GM19468 (cell line): ENCODE data around the gene MAML3.

ENCODE experiments used
- ATAC-seq: cut with Tn5 transposase; IDR thresholded peaks from one replicate; pipeline ENCODE4 v1.9.1; 2021; ENCODE audit warnings: mild to moderate bottlenecking, moderate library complexity, moderate number of reproducible peaks; ENCODE audit not compliant: unreplicated experiment; ENCODE audit errors: extremely low read depth

Gene MAML3

DNA sequence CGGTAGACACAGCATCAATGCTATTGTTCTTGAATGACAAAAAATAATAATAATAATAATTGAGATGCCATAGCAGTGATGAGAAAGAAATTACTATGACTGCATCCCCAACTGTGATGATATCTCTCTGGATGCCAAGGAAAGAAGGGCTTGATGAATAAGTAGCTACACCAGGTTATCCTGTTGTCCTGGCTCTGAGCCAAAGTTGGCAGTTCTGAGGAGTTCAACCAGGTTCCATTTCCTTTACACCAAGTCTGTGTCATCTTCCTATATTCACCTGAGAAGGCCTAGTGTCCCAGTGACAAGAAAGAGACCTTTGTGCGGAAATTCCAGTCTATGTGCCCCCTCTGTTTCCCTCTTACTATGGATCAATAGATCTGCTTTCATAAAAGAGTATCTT lies 3.4 kb upstream of the MAML3 start:
- ATAC-seq = no peak

DNA sequence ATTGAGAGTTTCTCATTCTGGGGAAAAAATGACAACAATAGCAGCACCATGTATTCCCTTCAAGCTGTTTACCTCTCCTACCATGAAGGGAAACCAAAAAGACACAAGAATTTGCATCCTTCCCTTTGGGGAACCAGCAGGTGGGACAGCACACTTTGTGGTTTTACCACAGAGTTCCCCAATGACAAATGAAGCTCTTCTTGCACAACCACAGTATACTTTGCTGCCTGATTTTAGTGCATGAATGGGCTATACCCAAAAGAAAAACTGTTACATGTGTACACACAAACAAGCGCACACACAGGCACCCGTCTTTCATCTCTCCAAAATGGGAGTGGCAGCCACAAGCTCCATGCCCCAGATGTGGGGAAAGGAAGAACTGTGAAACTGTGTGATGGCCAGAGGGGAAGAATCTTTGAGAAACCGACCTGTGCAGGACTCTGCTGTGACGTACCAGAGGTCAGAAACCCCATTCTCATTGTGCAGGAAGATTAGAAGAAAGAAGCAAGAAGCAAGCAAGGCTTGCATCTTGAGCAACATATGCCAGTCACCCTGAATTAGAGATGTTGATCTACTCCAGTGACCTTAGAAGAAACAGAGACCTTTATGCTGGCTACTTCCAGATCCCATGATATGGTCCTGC lies 2.7 kb upstream of the MAML3 start:
- no peak for ATAC-seq

DNA sequence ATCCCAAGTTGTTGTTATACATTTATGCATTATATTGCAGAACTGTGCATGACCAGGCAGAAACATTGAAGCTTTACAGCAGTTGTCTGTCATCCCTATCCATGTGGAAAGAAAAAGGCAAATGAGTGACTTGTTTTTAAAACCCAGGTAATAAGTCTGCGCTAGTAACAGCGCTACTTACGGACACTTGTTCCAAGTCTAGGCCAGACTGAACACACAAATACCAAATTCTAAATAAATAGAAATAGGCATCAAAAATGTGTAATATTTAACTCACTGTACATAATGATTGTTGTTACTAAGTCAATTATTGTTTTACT lies 548 bp upstream of the MAML3 start:
- no peak for ATAC-seq

DNA sequence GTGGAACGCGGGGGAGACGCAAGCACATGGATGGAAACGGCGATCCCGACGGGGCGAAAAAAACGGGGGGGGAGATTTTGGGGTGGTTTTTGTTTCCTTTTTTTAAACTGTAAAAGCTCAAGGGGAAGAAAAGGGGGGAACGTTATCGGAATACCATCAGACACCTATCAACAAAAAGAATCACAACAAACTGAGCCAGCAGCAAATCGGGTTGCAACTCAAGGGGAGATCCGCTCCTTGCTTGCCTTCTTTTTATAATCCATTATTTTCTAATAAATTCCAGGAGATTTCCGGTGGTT lies 616 bp downstream of the MAML3 start:
- ATAC-seq = no peak

DNA sequence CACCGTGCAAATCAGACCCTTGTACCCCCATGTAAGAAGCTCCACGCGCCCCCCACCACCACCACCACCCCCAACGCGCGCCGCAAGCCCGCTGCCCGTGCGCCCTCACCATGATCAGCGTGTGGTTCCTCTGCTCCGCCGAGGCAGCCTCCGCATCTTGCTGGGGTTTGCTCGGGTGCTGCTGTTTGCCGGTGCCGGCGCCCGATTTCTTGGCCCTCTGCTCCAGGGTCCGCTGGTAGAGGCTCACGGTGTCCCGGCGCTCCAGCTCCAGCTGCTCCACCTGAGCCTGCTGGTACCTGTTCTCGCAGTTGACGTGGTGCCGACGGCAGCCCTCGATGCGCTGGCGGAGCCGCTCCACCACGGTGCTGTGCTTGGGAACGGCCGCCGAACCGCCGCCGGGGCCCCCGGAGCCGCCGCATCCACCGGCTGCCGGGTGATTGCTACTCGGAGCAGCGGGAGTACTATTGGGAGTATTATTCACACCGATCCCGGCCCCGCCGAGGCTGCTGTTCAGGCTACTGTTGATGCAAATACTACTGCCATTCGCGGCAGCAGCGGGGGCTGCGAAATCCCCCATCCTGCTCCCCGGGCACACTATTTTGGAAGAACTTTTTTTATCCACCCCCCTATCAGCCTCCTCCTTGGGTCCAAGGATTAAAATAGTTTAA lies 1.1 kb downstream of the MAML3 start:
- no peak for ATAC-seq

DNA sequence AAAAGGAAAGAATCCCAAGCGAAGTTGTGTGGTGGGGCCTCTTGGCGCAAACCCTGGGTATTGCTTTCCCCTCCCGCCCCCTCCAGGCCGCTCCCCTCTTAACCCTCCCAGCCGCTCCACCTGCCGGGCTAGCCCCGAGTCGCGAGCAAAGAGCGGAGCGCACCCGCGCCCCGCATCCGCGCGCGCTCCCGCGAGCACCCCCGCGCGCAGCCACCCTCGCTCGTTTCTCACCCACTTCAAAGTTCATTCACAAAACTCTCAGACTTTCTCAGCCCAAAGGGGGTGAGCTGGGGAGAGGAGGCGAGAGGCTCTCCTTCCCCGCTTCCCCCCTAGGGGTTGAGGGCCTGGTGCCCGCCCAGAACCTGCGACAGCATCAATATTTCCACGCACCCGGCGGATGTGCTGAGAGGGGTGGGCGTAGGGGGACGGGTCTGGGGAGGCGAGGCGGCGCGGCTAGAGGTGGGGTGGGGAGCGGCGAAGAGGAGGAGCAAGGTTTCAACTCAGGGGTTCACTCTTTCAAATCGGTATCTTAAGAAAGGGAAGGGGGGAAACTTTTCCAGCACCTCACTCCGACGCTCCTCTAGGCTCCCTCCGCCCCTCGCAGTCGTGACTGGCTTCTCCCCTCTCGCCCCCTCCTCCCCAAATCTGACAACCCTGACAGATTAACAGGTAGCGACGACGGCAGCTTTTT lies 1.8 kb downstream of the MAML3 start:
- no peak for ATAC-seq

DNA sequence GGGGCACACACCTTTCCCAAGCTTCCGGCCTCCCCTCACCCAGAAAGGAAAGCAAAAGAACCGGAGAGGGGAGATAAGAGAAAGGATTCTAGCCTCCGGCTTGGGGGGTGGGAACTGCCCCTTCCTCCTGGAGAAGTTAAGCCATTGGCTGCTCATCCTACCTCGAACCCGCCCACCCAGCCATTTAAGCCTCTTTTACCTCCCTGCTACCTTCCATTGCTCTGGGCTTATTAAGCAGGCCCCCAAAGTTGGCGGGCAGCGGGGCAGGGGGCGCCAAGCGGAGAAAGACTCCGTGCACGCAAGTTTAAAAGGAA lies 2.3 kb downstream of the MAML3 start:
- ATAC-seq = no peak

DNA sequence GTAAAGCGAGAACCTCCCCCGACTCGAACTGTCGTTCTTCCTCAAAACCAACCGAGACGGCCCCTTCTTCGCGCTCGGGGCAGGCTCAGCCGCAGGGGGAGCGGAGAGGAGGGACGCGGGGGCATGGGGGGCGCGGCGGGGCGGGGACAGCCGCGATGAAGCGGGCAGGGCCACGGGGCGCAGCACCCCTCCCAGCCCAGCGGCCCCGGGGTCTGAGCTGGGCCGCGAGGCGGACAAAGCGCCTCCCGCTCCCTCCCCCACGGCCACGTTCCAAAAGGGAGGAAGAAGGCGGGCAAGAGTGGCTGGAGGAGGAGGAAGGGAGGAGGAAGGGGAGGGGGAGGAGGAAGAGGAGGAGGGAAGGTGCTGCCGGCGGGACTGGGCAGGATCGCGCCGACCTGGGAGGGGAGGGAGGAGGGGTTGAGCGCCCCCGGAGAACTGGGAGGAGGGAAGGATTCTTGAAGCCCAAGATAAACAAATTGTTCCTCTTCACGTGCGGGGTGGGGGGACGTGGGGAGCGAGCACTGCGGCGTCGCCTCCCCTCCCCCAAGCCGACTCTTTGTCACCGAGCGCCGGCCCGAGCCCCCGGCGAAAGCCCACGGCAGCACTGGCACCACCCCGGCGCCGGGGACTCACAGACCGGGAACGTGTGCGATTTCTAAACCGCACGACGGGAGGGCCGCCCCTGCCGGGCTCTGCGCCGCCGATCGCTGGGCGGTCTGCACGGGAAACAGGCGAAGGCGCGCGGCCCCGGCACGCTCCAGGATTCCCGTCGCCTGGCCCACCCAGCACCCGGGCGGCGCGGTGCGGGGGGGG lies 2.9 kb downstream of the MAML3 start:
- no peak for ATAC-seq

DNA sequence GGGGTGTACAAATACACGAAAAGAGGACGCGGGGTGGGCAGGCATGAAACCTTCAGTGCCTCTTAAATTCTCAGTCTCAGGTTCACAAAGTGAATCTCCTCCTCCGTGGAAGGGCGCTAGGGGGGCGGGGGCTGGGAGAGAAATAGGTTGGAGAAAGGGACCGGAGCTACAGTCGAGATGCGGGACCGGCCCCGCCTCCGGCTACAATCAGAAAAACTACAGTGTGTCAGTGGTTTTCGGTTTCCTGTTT lies 3.4 kb downstream of the MAML3 start:
- no peak for ATAC-seq

DNA sequence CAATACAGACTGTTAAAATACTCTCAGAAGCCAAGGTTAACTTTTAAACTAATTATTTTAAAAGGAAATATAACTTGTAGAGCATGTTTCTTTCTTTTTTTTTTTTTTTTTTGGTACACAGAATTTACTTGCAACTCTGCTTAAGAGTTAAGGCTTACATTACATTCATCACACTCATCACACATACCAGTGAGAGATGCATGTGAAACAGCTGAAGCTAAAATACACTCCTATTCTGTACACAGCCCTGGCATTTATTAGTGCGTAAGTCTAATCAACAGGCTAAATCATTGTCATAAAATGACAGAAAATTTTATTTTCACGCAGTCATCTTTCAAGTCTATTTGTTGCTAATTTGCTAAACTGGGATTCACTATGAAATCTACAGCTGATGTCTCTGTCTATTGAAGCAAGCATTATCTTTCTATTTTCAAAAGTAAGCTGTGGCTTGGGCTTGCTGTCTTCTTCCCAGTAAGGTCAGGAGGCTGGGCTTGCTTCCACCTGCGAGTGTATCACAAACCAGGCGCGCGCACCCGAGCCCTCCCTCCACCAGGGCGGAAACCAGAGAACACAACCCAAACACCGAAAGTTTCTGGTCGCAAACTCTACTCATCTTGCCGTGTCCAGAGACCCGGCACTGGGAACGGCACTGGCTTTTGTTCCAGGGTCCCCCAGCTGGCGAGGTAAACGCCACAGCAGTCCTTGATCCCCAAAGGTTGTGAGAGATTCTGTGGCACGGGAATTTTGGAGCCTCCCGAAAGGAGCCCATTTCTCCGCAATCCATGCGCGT lies 3.9 kb downstream of the MAML3 start:
- no peak for ATAC-seq

DNA sequence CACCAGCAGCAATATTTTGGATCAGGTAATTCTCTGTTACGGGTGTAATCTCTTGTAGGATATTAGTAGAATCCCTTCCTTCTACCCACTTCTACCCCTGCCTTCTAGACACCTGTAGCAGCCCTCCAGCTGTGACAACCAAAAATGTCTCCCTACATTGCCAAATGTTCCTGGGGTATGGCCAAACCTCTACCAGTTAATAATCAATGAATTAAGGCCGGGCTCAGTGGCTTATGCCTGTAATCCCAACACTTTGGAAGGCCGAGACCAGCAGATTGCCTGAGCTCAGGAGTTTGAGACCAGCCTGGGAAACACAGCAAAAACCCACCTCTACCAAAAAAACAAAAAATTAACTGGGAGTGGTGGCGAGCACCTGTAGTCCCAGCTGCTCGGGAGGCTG lies 9.9 kb downstream of the MAML3 start:
- no peak for ATAC-seq

DNA sequence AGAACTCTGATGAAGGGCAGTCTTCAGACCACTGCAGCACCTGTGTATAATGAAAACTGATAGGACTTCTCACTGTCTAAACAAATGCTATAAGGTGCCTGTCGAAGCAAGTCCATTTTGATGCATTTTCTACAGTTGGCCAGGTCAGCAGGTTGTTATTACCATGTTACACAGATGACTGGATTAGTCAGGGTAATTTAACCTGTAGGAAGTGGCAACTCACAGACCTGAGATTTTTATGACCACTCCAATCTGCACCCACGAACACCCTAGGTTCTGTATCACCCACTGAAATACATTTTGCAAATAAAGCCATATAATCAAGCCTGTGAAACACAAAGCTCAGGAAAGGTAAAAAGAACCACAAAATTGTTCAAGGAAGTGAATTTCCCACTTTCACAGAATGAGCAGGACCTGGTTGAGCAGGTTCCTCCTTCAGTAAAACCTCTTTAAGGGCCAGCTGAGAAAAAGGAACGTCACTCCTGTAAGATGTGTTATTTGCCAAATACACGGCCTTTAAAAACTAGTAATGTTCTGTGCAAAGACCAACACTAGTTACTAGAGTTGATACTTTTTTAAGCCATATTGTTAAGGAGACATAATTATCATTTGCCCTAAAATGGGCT lies 12.7 kb downstream of the MAML3 start:
- no peak for ATAC-seq

DNA sequence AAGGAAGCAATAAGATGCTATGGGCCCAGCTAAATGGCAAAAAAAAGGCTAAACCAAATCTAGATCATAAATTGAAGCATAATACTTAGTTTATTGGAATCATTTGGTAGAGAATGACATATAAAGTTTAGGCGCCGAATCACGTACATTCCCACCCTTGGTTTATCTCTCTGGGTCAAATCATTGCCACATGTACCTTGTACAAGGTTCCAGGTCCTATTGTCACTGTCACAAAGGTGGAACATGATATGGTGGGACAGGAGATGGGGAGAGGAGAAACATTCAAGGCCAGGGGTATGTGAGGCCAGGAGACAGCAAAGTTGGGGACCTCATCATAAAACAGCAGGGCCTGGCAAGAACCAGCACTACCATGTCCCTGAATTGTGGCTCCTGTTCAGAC lies 13.4 kb downstream of the MAML3 start:
- ATAC-seq = no peak

DNA sequence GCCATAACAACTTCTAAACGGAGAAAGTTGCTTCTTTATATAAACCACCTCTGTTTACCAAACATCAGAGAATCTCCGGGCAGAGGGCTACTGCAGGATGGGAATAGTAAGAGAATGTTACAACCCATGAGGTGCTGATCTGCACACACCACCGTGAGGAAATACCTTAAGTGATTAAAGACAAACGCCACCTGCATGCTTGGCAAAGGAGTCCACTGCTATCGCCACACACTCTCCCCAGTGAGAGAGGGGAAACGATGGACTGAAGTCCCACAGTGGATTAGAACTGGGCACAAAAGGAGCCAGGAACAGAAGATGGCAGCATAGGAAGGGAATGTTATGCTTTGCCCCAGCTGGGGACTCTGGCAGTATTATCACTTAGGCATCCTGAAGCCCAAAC lies 15.6 kb downstream of the MAML3 start:
- ATAC-seq = no peak

DNA sequence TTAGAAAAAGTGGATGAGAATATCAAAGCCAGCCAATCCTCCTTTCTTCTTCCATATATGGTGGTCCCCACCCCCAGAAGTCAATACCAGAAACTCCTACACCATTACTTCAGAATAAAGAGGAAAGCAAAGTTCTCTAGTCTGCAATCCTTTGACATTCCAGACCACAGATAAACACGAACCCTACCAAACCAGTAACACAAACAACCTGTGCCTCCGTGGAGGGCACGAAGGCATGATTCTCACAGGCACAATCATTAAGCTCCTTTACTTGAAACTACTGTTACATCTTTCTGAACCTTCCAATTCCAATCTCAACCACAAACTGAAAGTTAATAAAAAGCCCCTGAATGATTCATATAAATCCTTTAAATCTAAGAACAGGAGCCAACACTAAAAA lies 16.3 kb downstream of the MAML3 start:
- ATAC-seq = no peak

DNA sequence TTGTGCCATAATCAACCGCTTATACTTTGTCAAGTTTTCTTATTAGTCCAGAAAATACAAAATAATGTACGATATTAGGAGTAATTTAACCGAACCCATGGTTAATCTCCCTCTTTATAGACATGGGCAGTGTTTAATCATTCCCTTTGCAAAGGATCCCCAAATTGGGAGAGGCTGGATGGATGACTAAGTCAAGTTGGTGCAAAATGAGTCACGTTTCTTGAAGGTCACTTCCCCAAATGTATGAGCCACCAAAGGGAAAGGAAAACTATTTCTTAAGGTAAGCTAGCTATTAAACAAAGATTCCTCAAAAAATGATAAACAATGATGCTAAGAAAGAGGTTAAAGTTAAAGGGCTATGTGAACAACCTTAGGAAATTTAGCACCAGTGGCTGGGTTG lies 17.5 kb downstream of the MAML3 start:
- no peak for ATAC-seq

DNA sequence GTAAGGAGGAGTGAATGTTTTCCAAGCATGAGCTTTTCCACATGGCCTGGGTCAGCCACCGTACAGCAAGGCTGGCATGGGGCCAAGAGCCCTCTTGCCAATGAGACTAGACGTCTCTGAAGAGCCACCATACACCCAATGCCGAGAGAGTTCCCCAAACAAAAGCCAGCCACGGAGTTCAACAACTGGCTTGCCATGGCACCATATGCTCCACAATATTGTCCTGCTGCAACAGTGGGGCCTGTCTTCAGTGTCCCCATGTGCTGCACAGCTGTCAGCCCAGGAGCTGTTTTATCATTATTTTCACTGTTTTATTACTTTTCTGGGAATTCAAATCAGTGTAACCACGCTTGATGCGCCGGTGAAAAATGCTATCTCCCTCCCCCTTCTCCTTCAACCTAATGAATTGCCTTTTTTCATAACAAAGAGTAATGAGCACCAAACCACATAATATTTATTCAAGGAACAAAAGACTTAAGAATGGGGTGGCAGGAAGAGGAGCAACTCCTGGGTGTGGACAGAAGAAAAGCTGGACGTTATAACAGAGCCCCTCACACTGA lies 18.4 kb downstream of the MAML3 start:
- no peak for ATAC-seq

DNA sequence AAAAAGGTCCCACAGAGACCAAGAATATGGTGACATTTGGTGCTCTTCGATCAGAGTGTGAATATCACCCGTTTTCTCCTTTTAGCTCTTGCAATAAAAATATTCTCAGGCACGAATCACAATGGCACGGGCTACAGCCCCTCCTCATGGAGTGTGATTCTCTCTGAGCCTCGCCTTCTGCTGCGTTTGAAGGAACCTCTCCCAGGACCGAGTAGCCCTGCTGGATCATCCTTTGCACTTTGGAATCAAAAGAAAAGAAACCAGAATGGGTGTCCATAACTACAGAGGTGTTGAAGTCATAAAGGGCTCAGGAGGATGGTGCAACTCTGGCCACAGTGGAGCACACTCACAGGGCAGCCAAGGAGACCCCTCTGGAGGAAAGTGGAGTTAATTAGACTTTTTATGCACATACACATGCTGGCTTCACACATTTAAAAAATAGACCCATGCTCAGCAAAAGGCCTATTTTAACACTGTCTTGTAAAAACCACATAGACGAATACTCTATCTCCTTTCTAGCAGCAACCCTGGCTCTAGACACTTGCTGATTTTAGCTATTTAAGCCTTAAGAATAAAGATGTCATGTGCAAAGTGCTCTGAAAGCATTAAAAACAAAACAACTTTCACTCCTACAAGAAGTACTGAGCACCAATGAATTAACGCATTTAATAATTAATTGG lies 19.1 kb downstream of the MAML3 start:
- no peak for ATAC-seq

DNA sequence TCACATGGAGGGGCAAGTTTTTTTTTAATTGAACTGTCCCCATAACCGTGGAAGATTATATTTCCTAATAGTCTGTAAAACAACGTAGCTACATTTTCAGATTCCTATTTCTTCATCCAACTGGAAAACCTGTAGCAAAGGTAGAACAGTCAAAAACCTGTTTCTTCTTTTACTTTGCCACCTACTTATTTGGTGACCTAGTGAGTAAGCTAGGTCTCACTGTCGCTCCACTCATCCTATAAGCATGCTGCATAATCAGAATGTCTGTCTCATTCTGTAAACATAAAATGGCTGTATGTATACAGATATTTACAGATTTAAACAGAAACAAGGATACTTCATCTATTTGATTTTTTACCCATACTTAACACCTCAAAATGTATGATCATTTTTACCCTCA lies 20.4 kb downstream of the MAML3 start:
- no peak for ATAC-seq
